ENCODE data around the gene PLOD3. TPM values are rescaled to one million over a fixed set of nuclear protein-coding genes. Genes with fewer than 3 reads are reported as not detected.

Gene PLOD3
- total and polyA plus RNA-seq, 9 of the 15 experiments (the other 6 are each of a cell fraction or from before 2014, with no cell fraction given) = 2.8 to 101 (median 30.9) TPM

DNA sequence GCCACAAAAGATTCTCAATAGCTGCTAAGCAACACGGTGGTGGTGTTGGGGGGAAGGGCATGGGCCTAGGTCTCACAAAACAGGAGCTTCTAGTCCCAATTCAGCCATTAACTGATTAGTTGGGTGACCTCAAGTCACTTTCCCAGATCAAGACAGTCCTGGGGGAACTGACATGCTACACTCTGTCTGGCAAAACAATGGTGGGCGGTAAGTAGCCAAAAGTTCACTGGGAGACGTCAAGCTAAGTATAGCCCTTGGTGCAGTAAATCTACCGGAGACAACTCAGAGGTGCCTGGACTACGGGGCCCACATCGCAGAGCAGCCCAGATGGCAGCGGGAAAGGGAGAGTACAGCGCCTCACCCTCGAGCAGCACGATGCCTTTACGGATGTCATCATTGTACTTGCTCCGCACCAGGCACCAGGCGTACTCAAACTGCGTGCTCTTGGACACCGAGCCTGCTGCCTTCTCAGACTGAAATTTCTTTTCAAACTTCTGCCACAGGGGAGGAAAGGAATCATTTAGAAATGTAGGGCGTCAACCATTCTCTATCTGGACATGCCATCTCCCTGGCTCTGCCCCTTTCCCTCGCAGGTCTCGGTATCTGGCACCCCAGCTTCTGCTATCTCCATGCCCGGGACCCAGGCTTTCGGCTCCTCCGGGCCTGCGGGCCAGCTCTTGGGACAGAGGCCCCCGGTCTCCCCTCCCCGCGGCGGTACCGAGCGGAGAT lies 26.4 kb upstream of the PLOD3 start (continued):
- TF ChIP-seq CEBPG (CRISPR knock-in tag; IDR thresholded peaks at IDR 0.05) (no peak), CEBPG (tag; conservative IDR thresholded peaks at IDR 0.05 in 1 of 2, IDR thresholded peaks at IDR 0.05 in 1 of 2) (0 out of 4 replicates have a peak, but pooled peaks of 1 of the 2 experiments have one; percentile 9), SMAD4 (CRISPR knock-in tag; conservative IDR thresholded peaks at IDR 0.05) (no peak; the same call in none of the 2 replicates), MAFK (IDR thresholded peaks at IDR 0.05; ENCODE audit: low read length) (0 out of 2 replicates have a peak, but pooled peaks have one; percentile 8), MTA3 (IDR thresholded peaks at IDR 0.05; ENCODE audit: borderline replicate concordance) (0 out of 2 replicates have a peak, but pooled peaks have one; percentile 35), RBM34 (IDR thresholded peaks at IDR 0.05; ENCODE audit: borderline replicate concordance, insufficient read depth, low read length) (no peak), EGR1 (conservative IDR thresholded peaks at IDR 0.05) (peak; percentile 17; the same call in 1 of the 2 replicates), CBFA2T2 (conservative IDR thresholded peaks at IDR 0.05) (peak; percentile 27; the same call in 1 of the 2 replicates), MEIS2 (IDR thresholded peaks at IDR 0.05; ENCODE audit: partially characterized antibody) (peak; percentile 28), RBM17 (IDR thresholded peaks at IDR 0.05; ENCODE audit: borderline replicate concordance, low read depth, low read length) (no peak), SMARCC2 (IDR thresholded peaks at IDR 0.05; ENCODE audit: low read depth) (no peak), ZNF395 (CRISPR knock-in tag; IDR thresholded peaks at IDR 0.05) (0 out of 2 replicates have a peak, but pooled peaks have one; percentile 17), TEAD2 (tag; IDR thresholded peaks at IDR 0.05) (0 out of 2 replicates have a peak, but pooled peaks have one; percentile 27), TBL1XR1 (IDR thresholded peaks at IDR 0.05; ENCODE audit: low read length in 2 of 2) (peak in 1 of 2 experiments; percentile 36; a peak in 1 of 4 replicates), ZNF12 (CRISPR knock-in tag; IDR thresholded peaks at IDR 0.05) (no peak), TCF15 (CRISPR knock-in tag; IDR thresholded peaks at IDR 0.05) (no peak), NCOA1 (IDR thresholded peaks at IDR 0.05; ENCODE audit: low read depth) (no peak), EP300 (IDR thresholded peaks at IDR 0.05; ENCODE audit: low read length) (peak; percentile 34; the same call in 1 of the 2 replicates)
- TF ChIP-seq, protein P1, sequence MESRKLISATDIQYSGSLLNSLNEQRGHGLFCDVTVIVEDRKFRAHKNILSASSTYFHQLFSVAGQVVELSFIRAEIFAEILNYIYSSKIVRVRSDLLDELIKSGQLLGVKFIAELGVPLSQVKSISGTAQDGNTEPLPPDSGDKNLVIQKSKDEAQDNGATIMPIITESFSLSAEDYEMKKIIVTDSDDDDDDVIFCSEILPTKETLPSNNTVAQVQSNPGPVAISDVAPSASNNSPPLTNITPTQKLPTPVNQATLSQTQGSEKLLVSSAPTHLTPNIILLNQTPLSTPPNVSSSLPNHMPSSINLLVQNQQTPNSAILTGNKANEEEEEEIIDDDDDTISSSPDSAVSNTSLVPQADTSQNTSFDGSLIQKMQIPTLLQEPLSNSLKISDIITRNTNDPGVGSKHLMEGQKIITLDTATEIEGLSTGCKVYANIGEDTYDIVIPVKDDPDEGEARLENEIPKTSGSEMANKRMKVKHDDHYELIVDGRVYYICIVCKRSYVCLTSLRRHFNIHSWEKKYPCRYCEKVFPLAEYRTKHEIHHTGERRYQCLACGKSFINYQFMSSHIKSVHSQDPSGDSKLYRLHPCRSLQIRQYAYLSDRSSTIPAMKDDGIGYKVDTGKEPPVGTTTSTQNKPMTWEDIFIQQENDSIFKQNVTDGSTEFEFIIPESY (CRISPR knock-in tag; IDR thresholded peaks at IDR 0.05) = peak; percentile 59; the same call in 1 of the 2 replicates

Data from K562 (cell line).